ENCODE results near the gene TENT4B.

The TENT4B gene

GRCh38 chr16:50195756-50196155 lies 42.6 kb downstream of the TENT4B start:
- no peak for DNase-seq (ENCODE audit: low read depth in 2 of 2)

DNA sequence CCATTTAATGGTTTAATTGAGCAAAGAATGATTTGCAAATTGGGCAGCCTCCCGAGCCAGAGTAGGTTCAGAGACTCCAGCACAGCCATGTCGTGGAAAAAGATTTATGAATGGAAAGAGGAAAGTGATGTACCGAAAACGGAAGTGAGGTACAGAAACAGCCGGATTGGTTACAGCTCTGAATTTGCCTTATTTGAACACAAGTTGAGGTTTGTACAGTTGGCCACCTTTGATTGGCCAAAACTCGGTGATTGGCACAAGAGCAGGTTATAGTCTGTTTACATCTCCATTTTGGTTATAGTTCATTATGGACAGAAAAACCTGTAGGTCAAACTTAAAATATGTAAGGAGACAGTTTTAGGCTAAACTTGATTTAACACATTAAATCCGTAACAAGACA lies 44.5 kb downstream of the TENT4B start:
- DNase-seq (ENCODE audit: low read depth in 2 of 2): no peak

DNA sequence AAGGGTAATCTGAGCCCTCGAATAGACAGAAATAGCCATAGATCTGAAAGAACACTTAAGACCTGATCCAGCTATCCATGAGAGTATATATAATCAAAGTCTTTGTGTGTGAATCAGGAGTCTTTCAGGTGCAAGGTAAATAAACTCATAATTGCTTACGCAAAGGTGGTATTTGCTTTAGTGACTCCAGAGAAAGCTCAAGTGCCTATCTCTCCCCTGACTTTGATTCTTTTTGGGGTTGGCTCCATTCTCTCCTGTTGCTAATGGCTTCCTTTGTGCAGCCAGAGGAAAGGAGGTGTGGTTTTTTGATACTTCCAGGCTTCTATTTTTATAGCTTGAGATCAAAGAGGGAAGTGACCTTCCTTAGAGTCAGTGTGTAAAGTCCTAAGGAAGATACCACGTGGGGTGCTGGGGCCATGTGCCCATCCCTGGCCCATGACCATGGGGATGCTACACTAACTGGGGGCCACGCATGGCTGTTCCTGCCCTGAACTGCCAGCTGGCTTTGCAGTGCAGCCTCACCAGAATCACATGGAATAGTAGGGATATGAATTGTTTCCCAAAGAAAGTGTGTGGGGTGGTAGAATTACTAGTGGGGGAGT lies 45.8 kb downstream of the TENT4B start:
- DNase-seq (ENCODE audit: low read depth in 2 of 2): no peak

DNA sequence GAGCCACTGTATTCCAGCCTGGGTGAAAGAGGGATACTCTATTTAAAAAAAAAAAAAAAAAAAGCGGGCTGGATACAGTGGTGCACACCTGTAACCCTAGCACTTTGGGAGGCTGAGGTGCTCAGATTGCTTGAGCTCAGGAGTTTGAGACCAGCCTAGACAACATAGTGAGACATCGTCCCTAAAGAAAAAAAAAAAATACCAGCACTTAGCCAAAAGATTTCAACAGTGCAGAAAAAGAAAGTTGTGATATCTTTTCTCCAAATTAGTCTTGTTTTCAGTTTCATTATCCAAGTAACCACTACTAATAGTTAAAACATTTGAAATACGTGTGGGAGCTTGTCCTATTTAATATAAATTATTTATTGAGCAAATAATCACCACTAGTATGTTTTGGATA lies 48.7 kb downstream of the TENT4B start:
- DNase-seq (ENCODE audit: low read depth in 2 of 2): no peak

DNA sequence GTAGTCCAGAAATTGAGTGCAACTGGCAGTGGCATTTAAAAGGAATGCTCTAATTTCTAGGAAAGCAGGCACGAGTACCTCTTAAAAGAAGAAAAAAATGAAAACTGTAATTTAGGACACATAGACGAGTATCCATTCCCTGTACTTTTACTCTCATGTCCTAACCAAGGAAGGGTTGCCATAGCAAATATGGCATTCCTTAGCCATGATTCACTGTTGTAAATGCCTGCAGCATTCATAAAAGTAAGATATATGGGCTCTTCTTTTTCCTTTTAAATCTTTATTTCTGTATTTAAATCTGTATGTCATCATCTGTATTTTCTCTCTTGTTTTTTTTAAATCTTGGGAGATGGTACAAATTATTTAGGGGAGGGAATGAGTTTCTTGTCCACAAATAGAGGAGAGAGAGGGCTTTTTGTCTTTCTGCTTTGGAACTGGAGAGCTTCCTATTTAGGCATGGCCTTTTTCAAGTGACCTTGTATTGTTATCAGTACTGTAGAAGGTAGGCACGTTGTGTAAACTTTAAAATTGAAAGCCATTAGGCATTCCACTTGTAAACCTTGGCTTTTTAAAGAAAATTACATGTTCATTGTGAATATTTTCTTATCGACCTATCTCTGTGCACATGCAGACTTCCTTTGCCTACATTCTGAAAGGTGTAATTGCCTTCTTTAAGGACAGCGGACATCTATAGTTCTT lies 50.0 kb downstream of the TENT4B start:
- DNase-seq (ENCODE audit: low read depth in 2 of 2): no peak

DNA sequence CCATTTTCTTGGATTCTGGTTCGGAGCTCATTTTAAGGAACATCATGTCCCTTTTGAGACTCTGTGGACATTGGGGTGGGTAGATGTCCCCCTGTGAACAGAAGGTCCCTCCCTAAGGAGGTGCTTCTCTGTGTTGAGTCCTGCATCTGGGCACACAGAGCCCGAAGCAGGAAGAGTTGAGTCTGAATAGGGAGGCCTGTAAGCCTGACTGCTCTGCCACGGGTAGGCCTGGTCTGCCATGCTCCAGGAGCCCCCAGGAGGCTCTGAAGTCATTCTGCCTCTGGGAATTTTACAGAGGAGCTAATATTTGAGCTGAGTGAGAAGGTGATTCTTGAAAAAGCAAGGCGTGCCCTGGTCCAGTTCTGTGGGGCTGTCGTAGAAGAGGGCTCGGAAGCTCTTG lies 50.6 kb downstream of the TENT4B start:
- no peak for DNase-seq (ENCODE audit: low read depth in 2 of 2)

DNA sequence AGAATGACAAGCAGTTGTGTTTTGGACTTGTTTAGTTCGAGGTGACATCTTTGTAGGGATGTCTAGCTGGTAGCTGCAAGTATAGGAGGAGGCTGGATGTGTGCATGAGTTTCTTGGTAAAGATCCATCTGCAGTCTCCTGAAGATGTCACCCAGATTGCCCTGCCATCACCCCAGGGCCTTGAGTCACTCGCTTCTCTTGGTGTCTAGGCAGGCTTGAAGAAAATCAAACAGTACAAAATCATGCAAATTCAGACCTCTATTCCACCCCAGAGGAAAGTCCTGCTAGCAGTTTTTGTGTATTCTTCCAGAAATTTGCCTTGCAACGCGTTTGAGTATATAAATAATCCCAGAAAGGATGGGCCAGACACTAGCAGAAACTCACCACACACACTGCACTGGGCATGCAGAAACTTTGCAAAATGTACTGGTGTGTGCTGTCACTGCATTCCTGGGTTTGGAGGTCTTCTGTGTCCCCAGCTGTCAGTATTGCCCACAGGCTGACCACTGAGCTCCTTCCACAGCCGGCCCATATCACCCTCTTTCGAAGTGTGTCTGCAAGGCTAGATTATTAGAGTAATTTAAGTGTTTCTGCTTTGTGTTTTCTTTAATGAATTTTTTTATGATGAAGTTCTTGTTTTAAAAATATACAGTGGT lies 51.5 kb downstream of the TENT4B start:
- no peak for DNase-seq (ENCODE audit: low read depth in 2 of 2)

- no peak for DNase-seq (ENCODE audit: low read depth in 2 of 2)
Observed at GRCh38 chr16:50207652-50208051, 54.5 kb downstream of the TENT4B start.

GRCh38 chr16:50208460-50208931 lies 55.4 kb downstream of the TENT4B start:
- no peak for DNase-seq (ENCODE audit: low read depth in 2 of 2)

DNA sequence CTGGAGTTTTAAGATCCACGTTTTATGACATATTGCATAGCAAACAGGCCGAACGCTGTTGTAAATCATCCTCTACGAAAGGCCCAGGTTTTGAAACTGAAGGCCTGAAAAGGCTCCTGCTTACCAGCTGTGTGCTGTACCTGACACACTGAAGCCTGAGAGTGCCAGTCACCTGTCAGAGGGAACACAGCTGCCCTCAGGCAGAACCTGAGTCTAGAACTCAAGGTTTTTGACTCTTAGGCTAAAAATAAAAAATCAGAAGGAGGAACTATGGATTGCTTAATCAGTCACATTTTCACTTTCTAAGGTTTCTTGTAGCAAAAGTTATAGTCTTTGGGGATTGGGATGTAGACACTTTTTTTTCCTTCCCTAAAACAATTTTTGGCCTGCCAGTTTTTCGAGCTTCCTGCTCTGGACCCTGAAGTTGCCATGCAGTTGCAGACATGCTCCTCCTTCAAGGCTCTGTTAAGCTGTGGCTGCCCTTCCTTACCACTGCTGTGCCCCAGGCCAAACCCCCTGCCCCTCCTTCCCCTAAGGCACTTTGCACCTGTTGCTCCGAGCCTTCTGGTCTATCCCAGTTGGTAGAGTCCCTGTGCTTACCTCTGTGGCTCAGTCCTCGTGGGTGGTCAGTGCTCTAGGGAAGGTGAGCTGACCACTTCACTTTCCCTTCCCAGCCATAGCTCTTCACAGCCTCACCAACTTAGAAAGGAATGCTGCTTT lies 56.6 kb downstream of the TENT4B start:
- DNase-seq (ENCODE audit: low read depth in 2 of 2): no peak

- peak; percentile 41 to 49 for DNase-seq (ENCODE audit: low read depth in 2 of 2)
Observed at GRCh38 chr16:50210266-50211038, 57.3 kb downstream of the TENT4B start.

DNA sequence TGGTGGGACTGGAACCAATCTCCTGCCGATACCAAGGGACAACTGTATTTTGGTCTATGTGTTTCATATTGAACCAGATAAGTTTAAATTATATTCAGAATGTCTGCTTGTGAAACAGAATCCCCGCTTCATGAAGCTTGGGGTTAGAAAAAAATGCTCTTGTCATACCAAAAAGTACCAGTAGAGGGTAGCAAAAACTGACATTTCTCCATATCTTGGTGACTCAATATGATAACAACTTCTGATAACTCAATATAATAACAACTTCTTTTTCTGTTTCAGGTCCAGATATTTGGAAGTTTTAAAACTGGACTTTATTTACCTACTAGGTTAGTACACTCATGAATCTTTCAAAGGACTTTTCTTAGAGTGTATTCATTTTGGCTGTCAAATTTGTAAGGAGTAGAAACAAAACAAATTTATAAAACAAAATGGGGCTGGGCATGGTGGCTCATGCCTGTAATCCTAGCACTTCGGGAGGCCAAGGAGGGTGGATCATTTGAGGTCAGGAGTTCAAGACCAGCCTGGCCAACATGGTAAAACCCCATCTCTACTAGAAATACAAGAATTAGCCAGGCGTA lies 60.9 kb downstream of the TENT4B start:
- DNase-seq (ENCODE audit: low read depth in 2 of 2): peak in 1 of 2 donors; percentile 14

GRCh38 chr16:50215680-50216079 lies 62.6 kb downstream of the TENT4B start:
- DNase-seq (ENCODE audit: low read depth in 2 of 2): no peak

DNA sequence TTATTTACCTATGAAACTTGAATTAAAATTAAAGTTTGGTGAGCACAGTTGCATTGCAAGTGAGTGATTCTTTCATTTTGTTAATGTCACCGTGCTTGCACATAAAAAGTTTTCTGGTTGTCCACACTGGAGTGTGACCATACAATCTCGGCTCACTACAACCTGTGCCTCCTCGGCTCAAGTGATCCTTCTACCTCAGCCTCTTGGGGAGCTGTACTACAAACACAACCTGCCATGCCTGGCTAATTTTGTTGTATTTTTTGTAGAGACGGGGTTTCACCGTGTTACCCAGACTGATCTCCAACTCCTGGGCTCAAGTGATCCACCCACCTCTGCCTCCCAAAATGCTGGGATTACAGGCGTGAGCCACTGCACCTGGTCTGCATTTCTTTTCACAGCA lies 63.1 kb downstream of the TENT4B start:
- no peak for DNase-seq (ENCODE audit: low read depth in 2 of 2)

GRCh38 chr16:50219402-50219975 lies 66.4 kb downstream of the TENT4B start:
- DNase-seq (ENCODE audit: low read depth in 2 of 2): no peak

DNA sequence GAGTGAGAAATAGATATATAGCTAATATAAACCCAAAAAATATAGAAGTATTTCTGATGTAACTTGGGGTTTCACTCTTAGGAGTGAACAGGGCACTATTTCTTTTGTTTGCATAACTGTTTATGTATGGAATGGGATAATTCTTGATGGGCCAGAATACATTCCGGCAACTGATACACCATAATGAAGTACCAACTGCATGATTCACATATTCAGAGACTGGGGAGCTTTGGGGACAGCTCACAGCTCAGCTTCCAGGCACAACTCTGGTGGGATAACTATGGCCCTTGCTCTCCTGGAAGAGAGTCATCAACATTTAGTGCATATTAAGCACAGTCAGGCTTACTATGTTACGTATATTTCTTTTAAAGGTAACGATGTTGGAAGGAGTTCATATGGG lies 71.2 kb downstream of the TENT4B start:
- DNase-seq (ENCODE audit: low read depth in 2 of 2): no peak

GRCh38 chr16:50227120-50227519 lies 74.0 kb downstream of the TENT4B start:
- no peak for DNase-seq (ENCODE audit: low read depth in 2 of 2)

DNA sequence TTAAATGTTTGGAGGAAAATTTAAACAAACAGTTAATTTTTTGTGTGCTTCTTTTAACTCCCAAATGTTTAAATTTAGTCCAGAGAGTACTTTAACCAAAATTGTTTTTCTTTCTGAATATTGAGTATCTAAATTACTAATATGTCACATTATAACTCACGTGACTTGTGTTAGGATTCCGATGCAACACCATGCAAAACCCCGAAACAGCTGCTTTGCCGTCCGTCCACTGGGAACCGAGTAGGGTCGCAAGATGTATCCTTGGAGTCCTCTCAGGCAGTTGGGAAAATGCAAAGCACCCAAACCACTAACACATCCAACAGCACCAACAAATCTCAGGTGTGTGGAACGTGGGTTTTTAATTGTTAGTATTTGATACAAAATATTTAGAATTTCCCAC lies 74.6 kb downstream of the TENT4B start:
- no peak for DNase-seq (ENCODE audit: low read depth in 2 of 2)

DNA sequence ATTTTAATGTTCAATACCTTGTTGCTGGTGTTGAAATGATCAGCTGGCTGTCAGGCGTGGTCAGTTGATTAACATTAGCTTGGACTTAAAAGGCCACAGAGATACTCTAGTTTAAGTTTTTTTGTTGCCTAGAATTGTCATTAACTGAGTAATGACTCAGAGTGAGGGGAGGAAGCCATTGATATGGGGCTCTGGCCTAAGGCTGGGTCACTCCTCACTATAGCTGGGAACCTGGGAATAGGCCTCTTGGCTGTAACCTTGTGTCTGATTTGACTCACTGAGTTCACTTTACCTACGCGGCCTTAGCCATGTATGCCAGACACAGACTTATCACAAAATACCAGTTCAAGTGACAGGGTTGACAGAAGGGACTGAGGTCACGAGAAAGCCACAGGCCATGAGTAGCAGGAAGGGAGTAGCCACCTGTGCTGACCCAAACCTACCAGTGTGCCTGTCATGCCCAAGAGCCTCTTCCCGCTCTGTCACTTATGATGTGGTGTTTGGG lies 75.3 kb downstream of the TENT4B start:
- no peak for DNase-seq (ENCODE audit: low read depth in 2 of 2)

GRCh38 chr16:50229149-50229726 lies 76.1 kb downstream of the TENT4B start:
- no peak for DNase-seq (ENCODE audit: low read depth in 2 of 2)
